WTC11 (cell line): ENCODE data around the gene OSM. TPM values are rescaled to one million over a fixed set of nuclear protein-coding genes. Genes with fewer than 3 reads are reported as not detected.

Experiments used
- ATAC-seq: fragments of 200-7000 bp; cut with Tn5 transposase; 2 replicates; pipeline ENCODE4 v1.10.0; 2021; ENCODE audit warnings: mild to moderate bottlenecking, moderate library complexity
- CTCF ChIA-PET: fragments of 300-600 bp; sonication (Branson Sonifier 250); formaldehyde crosslinking; loops from one replicate; lab custom pipeline; 2021; ENCODE audit warnings: antibody characterized with exemption; lab: Charles Lee
- POLR2A ChIA-PET: fragments of 350-600 bp; sonication (Branson Sonifier 250); formaldehyde crosslinking; loops from one replicate; lab custom pipeline; 2021; ENCODE audit warnings: antibody characterized with exemption; lab: Charles Lee
- DNase-seq: peaks from one replicate; pipeline ENCODE4 v3.0.0; 2021; ENCODE audit warnings: low spot score
- H3K27ac Mint-ChIP-seq: 2 replicates; pipeline ENCODE4 v1.8.0; 2021; ENCODE audit warnings: mixed read lengths
- H3K27me3 Mint-ChIP-seq: 2 replicates; pipeline ENCODE4 v1.8.0; 2021; ENCODE audit warnings: low read depth, mild to moderate bottlenecking, moderate library complexity, mixed read lengths
- H3K36me3 Mint-ChIP-seq: 2 replicates; pipeline ENCODE4 v1.8.0; 2021; ENCODE audit warnings: mixed read lengths
- H3K4me1 Mint-ChIP-seq: 2 replicates; pipeline ENCODE4 v1.8.0; 2022; ENCODE audit warnings: mixed read lengths
- H3K4me3 Mint-ChIP-seq: 2 replicates; pipeline ENCODE4 v1.8.0; 2021; ENCODE audit warnings: mild to moderate bottlenecking, moderate library complexity, mixed read lengths
- H3K9me3 Mint-ChIP-seq: 2 replicates; pipeline ENCODE4 v1.8.0; 2021; ENCODE audit warnings: mixed read lengths
- AFF4 ChIP-seq: sonication (generic); formaldehyde crosslinking; IDR thresholded peaks from 2 replicates; pipeline ENCODE4 v1.8.1; 2023; ENCODE audit warnings: mild to moderate bottlenecking, missing genetic modification reagents, borderline replicate concordance
- ESRRA ChIP-seq: sonication (generic); formaldehyde crosslinking; IDR thresholded peaks from 2 replicates; pipeline ENCODE4 v1.8.1; 2022; ENCODE audit warnings: mild to moderate bottlenecking, missing genetic modification reagents, borderline replicate concordance
- FOXP4 ChIP-seq: sonication (generic); formaldehyde crosslinking; IDR thresholded peaks from 2 replicates; pipeline ENCODE4 v1.8.0; 2022; ENCODE audit warnings: mild to moderate bottlenecking, missing genetic modification reagents
- GRHL2 ChIP-seq: fragments of 250-450 bp; sonication (Bioruptor Pico); IDR thresholded peaks from 2 replicates; pipeline ENCODE4 v1.8.0; 2022; ENCODE audit warnings: mild to moderate bottlenecking, moderate library complexity; ENCODE audit not compliant: insufficient replicate concordance, severe bottlenecking
- KAT7 ChIP-seq: sonication (generic); formaldehyde crosslinking; IDR thresholded peaks from 2 replicates; pipeline ENCODE4 v1.8.1; 2023; ENCODE audit warnings: missing genetic modification reagents, mild to moderate bottlenecking, borderline replicate concordance
- NFYB ChIP-seq: sonication (generic); formaldehyde crosslinking; conservative IDR thresholded peaks from 2 replicates; pipeline ENCODE4 v1.8.0; 2022; ENCODE audit warnings: low read depth, missing genetic modification reagents
- TP53 ChIP-seq: sonication (generic); formaldehyde crosslinking; IDR thresholded peaks from 2 replicates; pipeline ENCODE4 v1.8.1; 2023; ENCODE audit warnings: mild to moderate bottlenecking, missing genetic modification reagents
- ZNF512 ChIP-seq: sonication (generic); formaldehyde crosslinking; IDR thresholded peaks from 2 replicates; pipeline ENCODE4 v1.8.1; 2022; ENCODE audit warnings: missing genetic modification reagents, borderline replicate concordance
- total RNA-seq: library from RNA; stranded (reverse); gene quantifications from 3 replicates; pipeline ENCODE4 v1.2.3, GENCODE V29; 2021
- TF ChIP-seq, protein P1 (sequence below): sonication (generic); formaldehyde crosslinking; IDR thresholded peaks from 2 replicates; pipeline ENCODE4 v1.8.1; 2023; ENCODE audit warnings: mild to moderate bottlenecking, moderate library complexity, missing genetic modification reagents
- TF ChIP-seq, protein P2 (sequence below): fragments of 250-450 bp; sonication (Bioruptor Pico); IDR thresholded peaks from 2 replicates; pipeline ENCODE4 v1.9.0; 2021; ENCODE audit warnings: mild to moderate bottlenecking

Gene OSM
- total RNA-seq, 1 experiment from 2014 or later, result not detected

DNA sequence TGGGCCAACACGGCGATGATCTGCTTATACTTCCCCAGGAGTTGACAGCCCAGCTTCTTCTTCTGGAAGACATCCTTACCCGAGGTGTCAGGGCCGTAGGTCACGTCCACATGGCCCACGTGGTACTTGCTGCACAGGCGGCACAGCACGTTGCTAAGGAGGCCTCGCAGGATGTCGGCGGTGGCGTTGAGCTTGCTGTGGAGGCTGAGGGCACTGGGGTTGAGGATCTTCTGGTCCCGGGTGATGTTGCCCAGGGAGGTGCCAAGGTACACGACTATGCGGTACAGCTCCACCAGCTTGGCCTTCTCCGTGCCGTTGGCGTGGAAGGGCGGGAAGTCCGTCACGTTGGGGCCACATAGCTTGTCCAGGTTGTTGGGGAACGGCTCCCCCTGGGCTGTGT lies 23.0 kb downstream of the OSM start (continued):
- TF ChIP-seq AFF4 (CRISPR knock-in tag) (no peak), ZNF512 (CRISPR knock-in tag) (no peak)
- TF ChIP-seq, all 79 proteins: peak for 0

DNA sequence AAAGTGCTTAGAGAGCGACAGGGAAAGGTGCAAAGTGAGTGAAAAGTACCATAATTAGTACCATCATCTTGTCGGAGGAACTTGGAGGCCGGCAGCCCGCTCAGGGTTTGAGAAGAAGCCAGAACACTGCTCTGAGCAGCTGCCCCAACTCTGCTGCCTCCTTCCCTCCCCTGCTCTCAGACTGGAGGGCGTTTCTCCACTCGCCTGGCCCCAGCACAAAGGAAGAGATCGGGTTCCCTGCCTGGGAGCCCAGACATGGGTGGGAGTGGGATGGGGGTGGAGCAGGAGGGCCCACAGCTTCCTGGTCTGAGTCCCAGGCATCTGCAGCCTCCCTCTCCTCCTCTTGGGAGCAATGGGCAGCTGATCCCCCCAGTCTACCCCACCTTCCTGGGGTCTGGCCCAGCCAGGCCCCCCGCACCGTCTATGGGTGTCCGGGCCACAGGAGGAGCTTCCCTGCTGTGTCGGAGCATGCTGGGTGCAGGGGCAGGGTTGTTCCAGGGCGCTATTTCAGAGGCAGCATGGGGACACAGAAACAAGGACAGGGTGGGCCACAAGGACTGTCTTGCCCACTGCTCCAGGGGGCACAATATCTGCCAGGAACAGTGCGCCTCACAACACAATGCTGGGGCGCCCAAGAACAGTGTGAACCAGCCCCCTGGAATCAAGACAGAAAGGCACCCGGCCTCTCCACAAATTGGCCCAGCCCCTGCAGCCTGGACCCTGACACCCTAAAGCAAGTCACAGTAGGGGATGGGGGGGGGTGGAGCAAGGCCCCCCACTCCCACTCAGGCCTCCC lies 24.9 kb downstream of the OSM start:
- Mint-ChIP-seq H3K27me3 (no peaks in the 10 kb centered on the region; the same call in 1 of the 2 replicates), H3K27ac (no peak overlapping the region; the same call in 1 of the 2 replicates), H3K4me1 (peaks cover 40% of the 10 kb centered on the region), H3K4me3 (no peak overlapping the region), H3K36me3 (peaks cover 12% of the 10 kb centered on the region; the same call in 1 of the 2 replicates), H3K9me3 (no peaks in the 10 kb centered on the region)
- no peak for ATAC-seq
- CTCF ChIA-PET, result interaction anchor here (2.3 kb wide), 1 partner anchor 14 kb away, joined by 16 read pairs; no protein-coding TSS in a partner anchor
- no peak for TF ChIP-seq GRHL2 (CRISPR knock-in tag)
- no peak for TF ChIP-seq KAT7
- DNase-seq, result no peak
- POLR2A ChIA-PET, result no interaction called here

DNA sequence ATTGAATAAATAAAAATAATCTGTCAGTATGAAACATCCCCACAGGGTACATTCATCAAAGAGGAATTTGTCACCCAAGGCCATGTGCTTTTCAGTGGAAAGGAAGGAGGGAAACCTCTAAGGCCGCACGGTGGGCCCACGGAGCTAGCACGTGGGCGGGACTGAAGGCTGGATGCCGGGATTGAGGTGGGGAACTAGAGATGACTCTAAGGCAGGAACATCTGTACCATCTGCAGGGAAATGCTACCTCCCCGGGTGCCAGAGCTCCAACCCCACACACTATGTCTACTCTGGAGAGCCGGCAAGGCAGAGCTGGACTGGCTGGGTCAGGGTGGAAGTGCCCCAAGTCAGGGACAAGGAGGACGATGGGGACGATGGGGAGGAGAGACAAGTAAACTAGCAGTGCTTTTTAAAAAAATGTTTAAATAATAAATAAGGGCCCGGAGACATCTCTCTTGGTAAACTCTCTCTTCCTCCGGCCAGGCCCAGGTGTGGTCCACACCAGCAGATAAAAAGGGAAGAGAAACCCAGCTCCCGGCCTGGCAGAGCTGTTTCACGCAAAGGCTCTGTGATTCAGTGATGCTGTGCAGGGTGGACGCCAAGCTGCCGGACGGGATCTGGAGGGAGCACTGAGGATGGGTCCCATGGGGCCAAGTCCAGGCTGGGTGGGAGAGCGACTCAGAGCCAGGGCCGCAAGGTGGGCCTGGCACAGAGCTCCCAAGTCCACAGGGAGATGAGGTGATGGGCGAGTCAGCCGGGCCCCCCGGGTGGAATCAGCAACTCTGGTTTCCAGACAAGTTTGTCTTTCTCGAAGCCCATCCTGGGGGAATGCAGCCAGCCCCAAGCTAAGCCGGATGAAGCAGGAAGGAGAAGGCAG lies 25.9 kb downstream of the OSM start:
- CTCF ChIA-PET, result interaction anchor here (2.3 kb wide), 1 partner anchor 15 kb away, joined by 16 read pairs; no protein-coding TSS in a partner anchor
- peaks cover 47% of the 10 kb centered on the region for H3K4me1 Mint-ChIP-seq
- no peak overlapping the region for H3K27ac Mint-ChIP-seq
- DNase-seq, result no peak
- no peak overlapping the region for H3K4me3 Mint-ChIP-seq
- POLR2A ChIA-PET, result no interaction called here
- no peaks in the 10 kb centered on the region for H3K9me3 Mint-ChIP-seq
- TF ChIP-seq, protein P1, sequence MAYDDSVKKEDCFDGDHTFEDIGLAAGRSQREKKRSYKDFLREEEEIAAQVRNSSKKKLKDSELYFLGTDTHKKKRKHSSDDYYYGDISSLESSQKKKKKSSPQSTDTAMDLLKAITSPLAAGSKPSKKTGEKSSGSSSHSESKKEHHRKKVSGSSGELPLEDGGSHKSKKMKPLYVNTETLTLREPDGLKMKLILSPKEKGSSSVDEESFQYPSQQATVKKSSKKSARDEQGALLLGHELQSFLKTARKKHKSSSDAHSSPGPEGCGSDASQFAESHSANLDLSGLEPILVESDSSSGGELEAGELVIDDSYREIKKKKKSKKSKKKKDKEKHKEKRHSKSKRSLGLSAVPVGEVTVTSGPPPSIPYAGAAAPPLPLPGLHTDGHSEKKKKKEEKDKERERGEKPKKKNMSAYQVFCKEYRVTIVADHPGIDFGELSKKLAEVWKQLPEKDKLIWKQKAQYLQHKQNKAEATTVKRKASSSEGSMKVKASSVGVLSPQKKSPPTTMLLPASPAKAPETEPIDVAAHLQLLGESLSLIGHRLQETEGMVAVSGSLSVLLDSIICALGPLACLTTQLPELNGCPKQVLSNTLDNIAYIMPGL (CRISPR knock-in tag), result no peak
- no peak for TF ChIP-seq FOXP4 (CRISPR knock-in tag)
- TF ChIP-seq, protein P2, sequence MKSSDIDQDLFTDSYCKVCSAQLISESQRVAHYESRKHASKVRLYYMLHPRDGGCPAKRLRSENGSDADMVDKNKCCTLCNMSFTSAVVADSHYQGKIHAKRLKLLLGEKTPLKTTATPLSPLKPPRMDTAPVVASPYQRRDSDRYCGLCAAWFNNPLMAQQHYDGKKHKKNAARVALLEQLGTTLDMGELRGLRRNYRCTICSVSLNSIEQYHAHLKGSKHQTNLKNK, result no peak
- TF ChIP-seq TP53, result no peak
- TF ChIP-seq NFYB, result no peak
- TF ChIP-seq ESRRA (CRISPR knock-in tag), result no peak
- ATAC-seq, result no peak
- H3K36me3 Mint-ChIP-seq, result peaks cover 12% of the 10 kb centered on the region; the same call in 1 of the 2 replicates
- no peaks in the 10 kb centered on the region; the same call in 1 of the 2 replicates for H3K27me3 Mint-ChIP-seq
